ENCODE data around the gene ZNF205.
A peak's percentile ranks its signal among the peaks of the same experiment; 100 is the strongest.
"Not testable (repeated sequence)": the region's sequence is repeated elsewhere in the genome, so short reads cannot be mapped to it uniquely, and the experiment has no call there.

ZNF205 gene

GRCh38 chr16:3112058-3112880 is at the start of gene ZNF205:
TSS of gene ZNF205 (plus strand) at chr16:3112586. CDS start at chr16:3113431, 845 bp downstream.
- TF ChIP-seq CTCF (IDR thresholded peaks at IDR 0.05; ENCODE audit: extremely low read depth, missing control alignments) = no peak
- DNase-seq (ENCODE audit: low spot score) = no peak

- no peak for TF ChIP-seq CTCF (IDR thresholded peaks at IDR 0.05; ENCODE audit: extremely low read depth, missing control alignments)
These were observed 48.6 kb upstream of the ZNF205 start for GRCh38 chr16:3063625-3064386.

GRCh38 chr16:3065069-3065741 is 47.2 kb upstream of the ZNF205 start, which contains the start of gene IL32:
TSS of gene IL32 (plus strand) at chr16:3065640. CDS start at chr16:3065812, 172 bp downstream.
- DNase-seq (ENCODE audit: low spot score) = peak; percentile 60
- TF ChIP-seq CTCF (IDR thresholded peaks at IDR 0.05; ENCODE audit: extremely low read depth, missing control alignments) = no peak

More at GRCh38 chr16:3063625-3064386, 48.6 kb upstream of the ZNF205 start:
- DNase-seq (ENCODE audit: low spot score) = no peak

- TF ChIP-seq CTCF (IDR thresholded peaks at IDR 0.05; ENCODE audit: extremely low read depth, missing control alignments) = no peak
These were observed 46.5 kb upstream of the ZNF205 start for GRCh38 chr16:3065742-3066439.

GRCh38 chr16:3066440-3066748 is 46.0 kb upstream of the ZNF205 start:
- no peak for DNase-seq (ENCODE audit: low spot score)

More at GRCh38 chr16:3065742-3066439, 46.5 kb upstream of the ZNF205 start:
- no peak for DNase-seq (ENCODE audit: low spot score)

GRCh38 chr16:3068487-3068886 is 43.9 kb upstream of the ZNF205 start:
- DNase-seq (ENCODE audit: low spot score) = no peak
- TF ChIP-seq CTCF (IDR thresholded peaks at IDR 0.05; ENCODE audit: extremely low read depth, missing control alignments) = no peak

More at GRCh38 chr16:3066440-3066748, 46.0 kb upstream of the ZNF205 start:
- TF ChIP-seq CTCF (IDR thresholded peaks at IDR 0.05; ENCODE audit: extremely low read depth, missing control alignments) = no peak

- DNase-seq (ENCODE audit: low spot score) = not testable (repeated sequence)
These were observed 43.2 kb upstream of the ZNF205 start for GRCh38 chr16:3069146-3069545.

Measured in GM20000 (cell line).